ENCODE measurements around the gene KCNQ1. TPM values are rescaled to one million over a fixed set of nuclear protein-coding genes. Genes with fewer than 3 reads are reported as not detected.

The KCNQ1 gene
- total RNA-seq, 1 experiment from 2014 or later, result not detected

DNA sequence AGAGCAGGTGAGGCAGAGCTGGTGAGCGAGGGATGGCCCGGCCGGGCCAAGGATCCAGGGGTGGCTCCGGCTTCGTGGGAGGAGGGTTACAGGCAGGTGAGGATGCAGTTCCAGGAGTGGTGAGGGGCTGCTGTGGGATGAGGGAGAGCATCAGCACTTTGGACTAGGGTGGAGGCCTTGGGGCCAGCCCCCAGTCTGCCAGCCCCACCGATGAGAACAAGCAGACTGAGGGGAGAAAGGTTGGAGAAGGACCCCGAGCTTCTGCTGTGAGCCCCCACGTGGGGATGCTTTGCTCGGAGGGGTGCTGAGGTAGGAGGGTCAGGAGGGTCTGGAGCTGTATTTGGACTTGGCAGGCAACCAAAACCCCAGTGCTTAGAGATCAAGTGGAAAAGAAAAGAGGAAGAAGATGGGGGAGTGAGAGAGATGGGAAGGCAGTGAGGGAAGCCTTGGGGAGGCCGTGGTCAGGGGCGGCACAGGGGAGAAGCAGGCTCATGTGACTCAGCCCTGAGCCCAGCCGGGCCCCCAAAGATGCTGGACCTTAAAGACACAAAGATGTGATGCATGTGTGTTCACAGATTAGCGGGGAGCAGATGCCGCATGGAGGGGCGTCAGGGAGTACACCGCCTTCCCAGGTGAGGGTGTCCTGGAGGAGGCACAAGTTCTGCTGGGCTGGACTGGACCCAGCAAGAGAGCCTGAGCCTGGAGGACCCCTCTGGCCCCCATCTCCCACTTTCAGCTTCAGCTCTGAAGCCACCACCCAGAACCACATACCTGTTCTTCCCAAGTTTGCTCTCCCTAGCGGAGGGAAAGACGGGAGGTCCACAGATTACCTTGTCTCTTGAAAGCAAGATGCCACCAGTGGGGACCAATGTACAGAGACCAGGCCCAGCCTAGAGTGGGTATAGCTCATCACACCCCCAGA is 349.5 kb downstream of the KCNQ1 start:
- Histone ChIP-seq H3K27ac (no peak overlapping the region), H3F3A (ENCODE audit: insufficient read depth, low read depth) (no peaks in the 10 kb centered on the region), H3K9me3 (ENCODE audit: insufficient read depth, low read depth) (no peaks in the 10 kb centered on the region), H3K4me1 (replicated peaks; ENCODE audit: insufficient read depth) (no peaks in the 10 kb centered on the region), H3K4me3 (no peak overlapping the region), H3K9me2 (ENCODE audit: insufficient read depth) (no peaks in the 10 kb centered on the region), H3K36me3 (ENCODE audit: low read depth) (no peaks in the 10 kb centered on the region), H3K4me2 (no peak overlapping the region), H4K20me1 (ENCODE audit: insufficient read depth) (no peaks in the 10 kb centered on the region), H2AFZ (no peak overlapping the region), H3K79me2 (ENCODE audit: low read depth) (no peaks in the 10 kb centered on the region), H3K27me3 (ENCODE audit: insufficient read depth, low read depth) (peaks cover 12% of the 10 kb centered on the region)
- ChIA-PET CTCF (no interaction called here), POLR2A (ENCODE audit: unreplicated experiment) (no interaction called here)
- BruUV-seq (replicated peaks), result no TSS peak
- TF ChIP-seq EZH2 (IDR thresholded peaks at IDR 0.05; ENCODE audit: low read depth) (no peak), CTCF (conservative IDR thresholded peaks at IDR 0.05) (no peak)
- DNase-seq, result no peak
- intact Hi-C loops (cut with micrococcal nuclease; ENCODE audit: unreplicated experiment), result no loop called here

GRCh38 chr11:2794968-2795322 is 350.1 kb downstream of the KCNQ1 start:
- H3K27ac ChIP-seq, result no peak overlapping the region
- H3K4me2 ChIP-seq, result no peak overlapping the region
- H3K79me2 ChIP-seq (ENCODE audit: low read depth), result no peaks in the 10 kb centered on the region
- H4K20me1 ChIP-seq (ENCODE audit: insufficient read depth), result no peaks in the 10 kb centered on the region
- no peaks in the 10 kb centered on the region for H3K4me1 ChIP-seq (replicated peaks; ENCODE audit: insufficient read depth)
- H3K9me3 ChIP-seq (ENCODE audit: insufficient read depth, low read depth), result no peaks in the 10 kb centered on the region
- no peaks in the 10 kb centered on the region for H3F3A ChIP-seq (ENCODE audit: insufficient read depth, low read depth)
- no peak overlapping the region for H3K4me3 ChIP-seq
- CTCF ChIA-PET, result no interaction called here
- BruUV-seq (replicated peaks), result no TSS peak
- H2AFZ ChIP-seq, result no peak overlapping the region
- H3K27me3 ChIP-seq (ENCODE audit: insufficient read depth, low read depth), result peaks cover 12% of the 10 kb centered on the region; the same call in 1 of the 2 replicates
- DNase-seq, result no peak
- no peak for TF ChIP-seq CTCF (conservative IDR thresholded peaks at IDR 0.05)
- no peak for TF ChIP-seq EZH2 (IDR thresholded peaks at IDR 0.05; ENCODE audit: low read depth)
- H3K9me2 ChIP-seq (ENCODE audit: insufficient read depth), result no peaks in the 10 kb centered on the region
- intact Hi-C loops (cut with micrococcal nuclease; ENCODE audit: unreplicated experiment), result no loop called here
- POLR2A ChIA-PET (ENCODE audit: unreplicated experiment), result no interaction called here
- H3K36me3 ChIP-seq (ENCODE audit: low read depth), result no peaks in the 10 kb centered on the region

DNA sequence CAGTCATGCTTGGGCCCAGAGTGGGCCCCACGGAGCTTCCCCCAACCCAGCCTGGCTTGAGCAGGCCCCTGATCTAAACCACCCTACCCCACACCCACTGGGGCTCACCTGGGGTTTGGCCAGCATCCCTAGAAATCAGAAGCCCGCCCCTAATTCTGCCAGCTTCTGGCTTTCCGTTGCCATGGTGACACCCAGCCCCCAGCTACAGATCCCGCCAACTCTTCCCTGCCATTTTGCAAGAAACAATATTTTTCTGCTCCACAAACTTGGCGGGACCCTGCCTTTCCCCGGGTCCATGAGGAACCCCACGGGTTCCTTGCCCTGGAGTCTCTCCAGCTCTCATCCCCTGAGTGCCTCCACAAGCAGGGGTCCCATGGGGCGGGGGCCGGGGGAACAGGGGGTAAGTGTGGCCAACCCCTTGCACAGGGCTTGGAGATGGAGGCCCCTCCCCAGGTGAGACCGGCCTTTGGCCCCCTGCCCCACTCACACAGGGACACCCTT is 350.7 kb downstream of the KCNQ1 start:
- H3K4me2 ChIP-seq, result no peak overlapping the region
- no peaks in the 10 kb centered on the region for H3K9me3 ChIP-seq (ENCODE audit: insufficient read depth, low read depth)
- H2AFZ ChIP-seq, result no peak overlapping the region
- no peaks in the 10 kb centered on the region for H3K4me1 ChIP-seq (replicated peaks; ENCODE audit: insufficient read depth)
- no peaks in the 10 kb centered on the region for H3K9me2 ChIP-seq (ENCODE audit: insufficient read depth)
- TF ChIP-seq CTCF (conservative IDR thresholded peaks at IDR 0.05) (no peak), EZH2 (IDR thresholded peaks at IDR 0.05; ENCODE audit: low read depth) (no peak)
- H3K79me2 ChIP-seq (ENCODE audit: low read depth), result no peaks in the 10 kb centered on the region
- no peaks in the 10 kb centered on the region for H4K20me1 ChIP-seq (ENCODE audit: insufficient read depth)
- no peak overlapping the region for H3K27ac ChIP-seq
- intact Hi-C loops (cut with micrococcal nuclease; ENCODE audit: unreplicated experiment), result no loop called here
- no peak overlapping the region for H3K4me3 ChIP-seq
- BruUV-seq (replicated peaks), result no TSS peak
- H3K36me3 ChIP-seq (ENCODE audit: low read depth), result no peaks in the 10 kb centered on the region
- no peaks in the 10 kb centered on the region for H3F3A ChIP-seq (ENCODE audit: insufficient read depth, low read depth)
- DNase-seq, result no peak
- ChIA-PET CTCF (no interaction called here), POLR2A (ENCODE audit: unreplicated experiment) (no interaction called here)
- peaks cover 12% of the 10 kb centered on the region; the same call in 1 of the 2 replicates for H3K27me3 ChIP-seq (ENCODE audit: insufficient read depth, low read depth)
